HG03575 (cell line): ENCODE results near the gene ATP6AP1.

Source experiments
- ATAC-seq: cut with Tn5 transposase; IDR thresholded peaks from one replicate; pipeline ENCODE4 v1.9.1; 2021; ENCODE audit not compliant: unreplicated experiment, insufficient number of reproducible peaks, low FRiP score; ENCODE audit errors: extremely low read depth

Gene ATP6AP1

GRCh38 chrX:154419688-154420401, 8.6 kb upstream of the ATP6AP1 start:
- ATAC-seq, result no peak

GRCh38 chrX:154420402-154420756, 8.1 kb upstream of the ATP6AP1 start:
- no peak for ATAC-seq

DNA sequence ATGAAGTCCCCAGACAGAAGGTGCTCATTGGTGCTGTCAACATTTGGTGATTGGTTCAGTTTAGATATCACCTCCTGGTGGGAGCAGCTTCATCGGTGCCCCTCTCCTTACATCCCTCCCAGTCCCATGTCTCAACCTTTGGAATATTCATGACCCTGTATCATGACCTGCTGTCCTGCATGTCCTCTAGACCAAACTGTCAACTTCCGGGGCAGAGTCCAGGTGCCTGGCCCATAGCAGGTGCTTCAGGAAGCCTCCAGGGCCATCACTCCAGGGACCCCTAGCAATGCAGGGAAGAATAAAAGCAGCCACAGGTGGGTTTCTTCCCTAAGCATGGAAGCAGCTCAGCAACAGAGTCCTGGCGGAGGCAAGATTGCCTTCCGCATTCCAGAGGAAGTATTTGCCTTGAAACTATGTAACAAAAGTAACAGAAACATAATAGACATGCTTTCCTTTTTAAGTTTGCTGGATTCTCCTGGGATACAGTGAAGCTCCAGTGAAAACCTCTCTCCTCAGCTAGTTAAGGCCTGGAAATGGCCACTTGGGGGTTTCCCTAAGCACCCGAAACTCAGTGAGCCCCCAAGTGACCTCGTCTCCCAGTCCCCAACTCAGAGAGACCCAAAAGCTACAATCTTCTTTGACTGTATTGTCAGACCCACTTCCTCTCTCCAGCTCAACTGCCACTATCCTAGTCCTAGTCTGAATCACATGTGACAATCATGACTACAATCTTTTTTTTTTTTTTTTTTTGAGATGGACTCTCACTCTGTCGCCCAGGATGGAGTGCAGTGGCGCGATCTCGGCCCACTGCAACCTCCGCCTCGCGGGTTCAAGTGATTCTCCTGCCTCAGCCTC, 1.3 kb upstream of the ATP6AP1 start:
- no peak for ATAC-seq

GRCh38 chrX:154429711-154430110, 1.2 kb downstream of the ATP6AP1 start:
- ATAC-seq, result no peak

GRCh38 chrX:154430479-154430878, 2.0 kb downstream of the ATP6AP1 start:
- ATAC-seq, result no peak

DNA sequence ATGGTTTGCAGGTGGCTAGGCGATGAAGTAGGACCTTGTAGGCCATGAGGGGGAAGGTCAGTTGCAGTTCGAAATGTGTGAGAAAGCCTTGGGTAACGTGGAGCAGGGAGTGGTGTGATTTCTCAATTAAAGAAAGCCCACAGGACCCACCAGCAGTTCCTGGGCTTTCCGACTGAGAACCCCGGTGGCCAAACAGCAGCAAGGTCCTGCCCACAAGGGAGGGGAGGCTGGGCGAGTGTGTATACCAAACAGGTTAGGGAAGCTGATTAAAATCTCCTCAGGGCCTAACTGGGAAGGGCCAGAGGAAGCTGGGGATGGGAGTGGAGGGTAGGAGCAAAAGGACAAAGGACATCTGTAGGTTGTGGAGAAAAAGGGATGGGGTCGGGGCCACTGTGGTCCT, 2.4 kb downstream of the ATP6AP1 start:
- ATAC-seq, result no peak

DNA sequence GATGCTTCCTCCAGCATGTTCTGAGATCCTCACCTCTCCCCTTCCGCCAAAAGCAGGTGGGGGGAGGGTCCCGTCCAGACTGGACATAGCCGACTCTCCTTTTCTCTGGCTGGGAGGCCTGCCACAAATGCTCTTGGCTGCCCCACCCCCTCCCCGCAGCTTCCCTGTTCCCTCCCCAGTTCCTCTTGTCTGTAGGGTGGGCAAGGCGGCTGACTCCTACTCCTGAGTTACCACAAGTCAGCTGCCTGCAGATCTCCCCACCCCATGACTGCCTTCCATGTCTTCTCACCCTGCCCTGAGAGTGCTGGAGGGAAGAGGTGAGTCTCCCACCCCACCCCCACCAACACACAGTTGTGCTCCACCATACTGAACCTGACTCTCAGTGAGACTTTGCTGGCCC, 2.9 kb downstream of the ATP6AP1 start:
- ATAC-seq, result no peak

- no peak for ATAC-seq
Observed at GRCh38 chrX:154432210-154432609, 3.7 kb downstream of the ATP6AP1 start.

- ATAC-seq, result no peak
Observed at GRCh38 chrX:154433605-154434004, 5.1 kb downstream of the ATP6AP1 start.

DNA sequence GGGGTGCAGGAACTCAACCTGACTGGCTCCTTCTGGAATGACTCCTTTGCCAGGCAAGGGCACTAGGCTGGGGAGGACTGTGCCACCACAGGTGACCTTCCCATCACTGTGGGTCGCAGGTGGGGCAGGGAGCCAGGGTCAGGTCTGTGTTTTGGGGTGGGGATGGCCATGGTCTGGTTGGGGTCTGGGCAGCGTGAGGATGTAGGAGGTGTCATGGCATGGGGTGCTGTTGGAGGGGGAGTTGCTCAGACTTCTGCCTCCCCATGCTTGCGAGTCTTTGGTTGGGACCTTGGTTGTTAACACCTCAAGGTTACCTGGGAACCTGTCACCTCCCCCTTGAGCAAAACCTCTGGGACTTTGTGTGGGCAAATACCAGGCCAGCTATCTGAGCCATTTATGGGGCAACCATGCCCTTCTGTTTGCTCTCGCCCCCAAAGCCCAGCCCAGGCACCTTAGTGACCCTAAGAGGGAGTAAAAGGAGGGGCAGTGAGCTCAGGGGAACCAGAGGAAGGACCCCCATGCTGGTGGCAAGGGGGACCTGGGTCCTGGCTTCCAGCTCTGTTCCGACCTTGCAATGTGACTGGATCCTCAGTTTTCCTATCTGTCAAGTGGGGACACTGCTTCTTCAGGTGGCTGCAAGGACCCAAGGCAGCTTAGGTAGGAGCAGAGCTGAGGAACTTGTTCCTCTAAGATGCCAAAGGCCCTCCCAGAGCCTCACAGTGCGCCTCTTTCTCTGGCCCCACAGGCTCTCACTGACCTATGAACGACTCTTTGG, 6.1 kb downstream of the ATP6AP1 start:
- no peak for ATAC-seq

GRCh38 chrX:154435171-154435733, 6.8 kb downstream of the ATP6AP1 start:
- no peak for ATAC-seq

- ATAC-seq, result no peak
Observed at GRCh38 chrX:154436374-154436982, 8.0 kb downstream of the ATP6AP1 start.

GRCh38 chrX:154436983-154437752, 8.7 kb downstream of the ATP6AP1 start, which contains the start of gene GDI1:
Gene GDI1, plus strand, starts transcription at chrX:154437154. Its CDS starts 101 bp downstream, at chrX:154437255.
- no peak for ATAC-seq

- ATAC-seq, result no peak
Observed at GRCh38 chrX:154437971-154438893, 9.8 kb downstream of the ATP6AP1 start.

DNA sequence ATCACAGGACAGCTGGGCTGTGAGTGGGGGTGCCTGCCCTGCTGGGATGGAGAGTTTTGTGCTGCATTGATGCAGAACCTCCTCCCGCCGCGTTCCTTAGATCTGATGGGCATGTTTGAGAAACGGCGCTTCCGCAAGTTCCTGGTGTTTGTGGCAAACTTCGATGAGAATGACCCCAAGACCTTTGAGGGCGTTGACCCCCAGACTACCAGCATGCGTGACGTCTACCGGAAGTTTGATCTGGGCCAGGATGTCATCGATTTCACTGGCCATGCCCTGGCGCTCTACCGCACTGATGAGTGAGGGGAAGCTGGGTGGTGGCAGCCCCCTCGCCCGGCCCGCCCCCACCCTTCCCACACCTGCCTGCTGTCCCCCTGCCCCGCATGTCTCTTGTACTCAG, 11.4 kb downstream of the ATP6AP1 start:
- ATAC-seq, result no peak

DNA sequence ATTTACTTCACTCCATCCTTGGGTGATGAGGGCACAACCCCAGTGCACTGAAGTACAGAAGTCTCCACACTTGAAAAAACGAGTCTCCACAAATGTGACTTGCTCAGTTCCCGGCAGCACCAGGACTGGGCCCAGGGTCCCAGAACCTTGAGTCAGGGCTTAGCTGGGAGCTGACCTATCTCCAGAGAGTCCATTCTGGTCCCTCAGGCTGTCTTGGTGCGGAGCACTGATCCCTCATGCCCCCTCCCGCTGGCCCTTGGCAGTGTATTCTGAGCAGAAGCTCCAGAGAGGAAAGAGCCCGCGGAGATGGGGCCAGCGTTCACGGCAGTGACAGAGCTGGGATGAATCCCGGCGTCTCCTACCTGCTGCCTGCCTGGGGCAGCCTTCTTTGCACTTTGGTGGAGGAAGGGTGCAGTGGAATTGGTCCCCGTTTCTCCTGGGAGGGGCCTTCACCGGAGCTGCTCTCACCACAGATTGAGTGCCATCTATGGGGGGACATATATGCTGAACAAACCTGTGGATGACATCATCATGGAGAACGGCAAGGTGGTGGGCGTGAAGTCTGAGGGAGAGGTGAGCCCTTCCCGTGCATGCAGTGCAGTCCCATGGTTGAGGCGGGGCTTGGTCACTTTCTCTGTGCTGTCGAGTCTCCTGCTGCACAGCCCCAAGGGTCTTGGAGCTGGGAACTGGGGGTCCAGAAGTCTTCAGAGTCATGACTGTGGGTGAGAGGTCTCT, 12.3 kb downstream of the ATP6AP1 start:
- no peak for ATAC-seq

DNA sequence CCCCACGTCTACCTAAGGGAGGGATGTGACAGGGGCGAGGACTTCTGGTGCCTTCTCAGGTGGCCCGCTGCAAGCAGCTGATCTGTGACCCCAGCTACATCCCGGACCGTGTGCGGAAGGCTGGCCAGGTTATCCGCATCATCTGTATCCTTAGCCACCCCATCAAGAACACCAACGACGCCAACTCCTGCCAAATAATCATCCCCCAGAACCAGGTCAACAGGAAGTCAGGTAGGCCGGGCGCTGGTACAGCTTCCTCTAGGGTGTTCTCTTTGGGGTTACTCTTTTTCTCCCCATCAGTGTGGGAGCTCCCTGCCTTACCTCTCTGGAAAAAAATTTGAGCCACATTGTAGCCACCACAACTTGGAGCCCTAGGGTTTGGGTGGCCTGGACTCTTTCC, 13.1 kb downstream of the ATP6AP1 start:
- no peak for ATAC-seq
